ENCODE results near the gene SLC16A4. TPM values are rescaled to one million over a fixed set of nuclear protein-coding genes. Genes with fewer than 3 reads are reported as not detected.

The SLC16A4 gene
- total RNA-seq, 1 donor from 2014 or later = 12.5 TPM

DNA sequence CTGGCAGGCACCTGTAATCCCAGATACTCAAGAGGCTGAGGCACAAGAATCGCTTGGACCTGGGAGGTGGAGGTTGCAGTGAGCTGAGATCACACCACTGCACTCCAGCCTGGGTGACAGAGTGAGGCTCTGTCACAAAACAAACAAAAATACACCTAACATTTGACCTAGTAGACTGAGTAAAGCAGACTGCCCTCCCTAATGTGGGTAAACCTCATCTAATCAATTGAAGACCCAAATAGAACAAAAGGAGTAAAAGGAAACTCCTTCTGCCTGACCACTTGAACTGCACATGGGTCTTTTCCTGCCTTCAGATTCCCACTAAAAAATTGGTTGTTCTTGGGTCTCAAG lies 70.7 kb downstream of the SLC16A4 start:
- Histone ChIP-seq H3K27me3 (ENCODE audit: control insufficient read depth in 3 of 3, insufficient read depth in 3 of 3, low read length in 3 of 3) (no peaks in the 10 kb centered on the region), H3K36me3 (ENCODE audit: control insufficient read depth in 3 of 3, insufficient read depth in 3 of 3, low read length in 3 of 3) (no peaks in the 10 kb centered on the region), H3K9me3 (ENCODE audit: control insufficient read depth in 3 of 3, low read length in 3 of 3) (no peaks in the 10 kb centered on the region), H3K4me3 (ENCODE audit: low read length in 3 of 3) (no peak overlapping the region), H3K4me1 (ENCODE audit: control insufficient read depth in 3 of 3, insufficient read depth in 3 of 3, low read length in 3 of 3) (no peaks in the 10 kb centered on the region), H3K9ac (ENCODE audit: low read depth in 1 of 3, low read length in 3 of 3) (no peak overlapping the region), H3K27ac (ENCODE audit: low read depth, low read length) (no peak overlapping the region)

DNA sequence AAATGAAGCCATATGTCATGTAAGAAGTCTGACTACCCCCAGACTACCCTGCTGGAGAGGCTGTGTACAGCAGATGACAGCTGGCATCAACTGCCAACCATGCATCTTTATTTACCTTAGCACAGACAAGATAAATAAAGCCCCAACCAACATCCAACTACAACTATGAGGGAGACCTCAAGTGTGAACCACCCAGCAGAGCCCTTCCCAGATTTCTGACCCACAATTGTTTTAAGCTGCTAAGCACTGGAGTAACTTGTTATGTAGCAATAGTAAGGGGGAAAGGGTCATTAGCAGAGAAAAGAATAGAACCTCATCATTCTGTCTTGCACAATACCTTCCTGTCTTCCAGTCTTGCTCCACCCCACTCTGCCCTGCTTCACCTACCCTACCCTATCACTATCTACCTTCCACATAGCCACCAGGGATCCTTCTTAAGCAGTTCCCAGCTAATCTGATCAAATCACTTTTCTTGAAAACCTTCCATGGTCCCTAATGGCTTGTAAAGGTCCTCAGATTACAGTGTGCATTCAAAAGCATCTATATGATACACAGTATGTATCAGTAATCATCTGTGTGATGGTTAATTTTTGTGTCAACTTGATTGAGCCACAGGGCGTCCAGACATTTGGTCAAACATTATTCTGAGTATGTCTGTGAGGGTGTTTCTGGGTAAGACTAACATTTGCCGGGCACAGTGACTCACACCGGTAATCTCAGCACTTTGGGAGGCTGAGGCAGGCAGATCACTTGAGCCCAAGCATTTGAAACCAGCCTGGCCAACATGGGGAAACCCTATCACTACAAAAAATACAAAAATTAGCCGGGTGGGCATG lies 71.3 kb downstream of the SLC16A4 start:
- no peaks in the 10 kb centered on the region for H3K36me3 ChIP-seq (ENCODE audit: control insufficient read depth in 3 of 3, insufficient read depth in 3 of 3, low read length in 3 of 3)
- H3K9ac ChIP-seq (ENCODE audit: low read depth in 1 of 3, low read length in 3 of 3) = no peak overlapping the region
- no peak overlapping the region for H3K27ac ChIP-seq (ENCODE audit: low read depth, low read length)
- H3K9me3 ChIP-seq (ENCODE audit: control insufficient read depth in 3 of 3, low read length in 3 of 3) = no peaks in the 10 kb centered on the region
- no peak overlapping the region for H3K4me3 ChIP-seq (ENCODE audit: low read length in 3 of 3)
- H3K27me3 ChIP-seq (ENCODE audit: control insufficient read depth in 3 of 3, insufficient read depth in 3 of 3, low read length in 3 of 3) = no peaks in the 10 kb centered on the region
- no peaks in the 10 kb centered on the region for H3K4me1 ChIP-seq (ENCODE audit: control insufficient read depth in 3 of 3, insufficient read depth in 3 of 3, low read length in 3 of 3)

DNA sequence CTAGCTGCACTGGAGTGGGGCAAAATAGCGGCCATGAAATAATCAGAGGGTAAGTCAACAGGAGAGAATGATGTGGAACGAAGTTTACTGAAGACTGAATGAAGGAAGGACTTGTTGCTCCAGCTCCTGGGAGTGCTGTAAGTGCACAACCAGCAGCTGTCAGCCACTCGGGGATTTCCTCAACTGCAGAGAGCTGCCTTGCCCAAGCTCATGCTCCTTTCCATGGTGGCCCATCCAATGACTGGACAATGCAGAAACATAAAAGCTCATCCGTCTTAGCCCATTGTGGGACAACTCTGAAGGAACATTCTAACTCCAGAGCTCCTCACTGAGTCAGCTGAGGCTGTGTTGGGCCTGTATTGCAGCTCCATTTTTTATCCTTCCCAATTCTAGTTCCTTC lies 72.8 kb downstream of the SLC16A4 start:
- Histone ChIP-seq H3K9ac (ENCODE audit: low read depth in 1 of 3, low read length in 3 of 3) (no peak overlapping the region), H3K36me3 (ENCODE audit: control insufficient read depth in 3 of 3, insufficient read depth in 3 of 3, low read length in 3 of 3) (no peaks in the 10 kb centered on the region), H3K27ac (ENCODE audit: low read depth, low read length) (no peak overlapping the region), H3K27me3 (ENCODE audit: control insufficient read depth in 3 of 3, insufficient read depth in 3 of 3, low read length in 3 of 3) (no peaks in the 10 kb centered on the region), H3K4me1 (ENCODE audit: control insufficient read depth in 3 of 3, insufficient read depth in 3 of 3, low read length in 3 of 3) (no peaks in the 10 kb centered on the region), H3K4me3 (ENCODE audit: low read length in 3 of 3) (no peak overlapping the region), H3K9me3 (ENCODE audit: control insufficient read depth in 3 of 3, low read length in 3 of 3) (no peaks in the 10 kb centered on the region)

DNA sequence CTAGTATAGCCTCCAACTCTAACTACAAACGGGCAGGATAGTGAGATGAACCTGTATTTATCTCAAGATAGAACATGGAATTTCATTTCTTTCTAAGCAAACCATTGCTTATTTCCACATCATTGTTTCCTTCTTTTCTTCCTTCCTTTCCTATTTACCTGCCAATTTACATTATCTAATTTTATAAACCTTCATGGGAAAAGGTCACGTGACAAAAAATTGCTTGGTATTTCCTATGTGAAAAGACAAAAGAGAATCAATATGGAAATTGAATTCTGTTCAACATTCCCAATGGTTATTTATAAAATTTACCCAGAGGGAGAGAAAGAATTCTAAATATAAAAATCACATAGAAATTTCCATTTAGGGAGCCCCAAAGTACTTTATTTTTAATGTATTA lies 74.1 kb downstream of the SLC16A4 start:
- no peak overlapping the region for H3K27ac ChIP-seq (ENCODE audit: low read depth, low read length)
- H3K4me3 ChIP-seq (ENCODE audit: low read length in 3 of 3) = no peak overlapping the region
- H3K9me3 ChIP-seq (ENCODE audit: control insufficient read depth in 3 of 3, low read length in 3 of 3) = no peaks in the 10 kb centered on the region
- H3K36me3 ChIP-seq (ENCODE audit: control insufficient read depth in 3 of 3, insufficient read depth in 3 of 3, low read length in 3 of 3) = no peaks in the 10 kb centered on the region
- H3K9ac ChIP-seq (ENCODE audit: low read depth in 1 of 3, low read length in 3 of 3) = no peak overlapping the region
- peaks cover 8 to 10% (median 9%) of the 10 kb centered on the region in 3 donors for H3K4me1 ChIP-seq (ENCODE audit: control insufficient read depth in 3 of 3, insufficient read depth in 3 of 3, low read length in 3 of 3)
- no peaks in the 10 kb centered on the region for H3K27me3 ChIP-seq (ENCODE audit: control insufficient read depth in 3 of 3, insufficient read depth in 3 of 3, low read length in 3 of 3)

Other genes with a start within 250 kb of the SLC16A4 start
- gene SLC6A17, start 240.5 kb downstream of the SLC16A4 start, total RNA-seq = 0.52 TPM
- gene KCNC4, start 180.7 kb downstream of the SLC16A4 start, total RNA-seq = 1.6 TPM
- 29.7 TPM for gene RBM15, start 51.6 kb downstream of the SLC16A4 start, total RNA-seq
- gene LAMTOR5, start 16.7 kb upstream of the SLC16A4 start, total RNA-seq = 50.6 TPM
- gene PROK1, start 60.1 kb upstream of the SLC16A4 start, total RNA-seq = not detected
- 0.52 TPM for gene KCNA10, start 128.1 kb upstream of the SLC16A4 start, total RNA-seq
- 0.52 TPM for gene KCNA2, start 215.3 kb upstream of the SLC16A4 start, total RNA-seq

All from skeletal muscle tissue (tissue), 4 donors.